Sigmoid colon (tissue), 4 donors: ENCODE data around the gene BPIFA1.

ENCODE experiments used
- CTCF ChIP-seq, 4 experiments: fragments of 450-650 bp in 3 of 4; fragments of 200-600 bp in 1 of 4; IDR thresholded peaks; one replicate each; pipeline ENCODE4 v1.5.1; 2016 to 2019; ENCODE audit warnings: antibody characterized with exemption in 4 of 4, mild to moderate bottlenecking in 3 of 4, moderate library complexity in 2 of 4
- EP300 ChIP-seq, 4 donors: sonication (generic); formaldehyde crosslinking; IDR thresholded peaks; one replicate each; pipeline ENCODE4 v1.6.1; 2017; ENCODE audit warnings: antibody characterized with exemption in 4 of 4
- POLR2AphosphoS5 ChIP-seq, 4 donors: sonication (generic); formaldehyde crosslinking; IDR thresholded peaks; one replicate each; pipeline ENCODE4 v1.6.1; 2017; ENCODE audit warnings: antibody characterized with exemption in 4 of 4

GRCh38 chr20:33249456-33249855, 13.7 kb downstream of the BPIFA1 start:
- no peak for TF ChIP-seq CTCF (IDR thresholded peaks at IDR 0.05)
- TF ChIP-seq EP300 (IDR thresholded peaks at IDR 0.05), result no peak
- no peak for TF ChIP-seq POLR2AphosphoS5 (IDR thresholded peaks at IDR 0.05)
